ENCODE data around the gene PRIM1.
"Not testable (repeated sequence)": the region's sequence is repeated elsewhere in the genome, so short reads cannot be mapped to it uniquely, and the experiment has no call there.

PRIM1 gene

GRCh38 chr12:56751712-56752598, at the start of gene PRIM1:
Gene PRIM1 (minus strand): TSS chr12:56752323. CDS start chr12:56752298, 25 bp downstream.
- peak; percentile 14 for DNase-seq (ENCODE audit: low read depth)
- H3K4me3 ChIP-seq (ENCODE audit: low read depth, low read length): peak within 1 kb of the TSS; percentile 78

GRCh38 chr12:56800221-56800620, 48.1 kb upstream of the PRIM1 start:
- no peak for DNase-seq (ENCODE audit: low read depth)
- H3K4me3 ChIP-seq (ENCODE audit: low read depth, low read length): no peak overlapping the region

- not testable (repeated sequence) for DNase-seq (ENCODE audit: low read depth)
Observed at GRCh38 chr12:56799345-56799744, 47.2 kb upstream of the PRIM1 start.

GRCh38 chr12:56795791-56796190, 43.7 kb upstream of the PRIM1 start:
- H3K4me3 ChIP-seq (ENCODE audit: low read depth, low read length); DNase-seq (ENCODE audit: low read depth): not testable (repeated sequence)

More at GRCh38 chr12:56799345-56799744, 47.2 kb upstream of the PRIM1 start:
- H3K4me3 ChIP-seq (ENCODE audit: low read depth, low read length): not testable (repeated sequence)

GRCh38 chr12:56795046-56795562, 43.0 kb upstream of the PRIM1 start:
- not testable (repeated sequence) for H3K4me3 ChIP-seq (ENCODE audit: low read depth, low read length); DNase-seq (ENCODE audit: low read depth)

GRCh38 chr12:56793124-56793523, 41.0 kb upstream of the PRIM1 start:
- DNase-seq (ENCODE audit: low read depth); H3K4me3 ChIP-seq (ENCODE audit: low read depth, low read length): not testable (repeated sequence)

GRCh38 chr12:56792678-56793077, 40.6 kb upstream of the PRIM1 start:
- H3K4me3 ChIP-seq (ENCODE audit: low read depth, low read length): no peak overlapping the region
- DNase-seq (ENCODE audit: low read depth): no peak

GRCh38 chr12:56789429-56789828, 37.3 kb upstream of the PRIM1 start:
- H3K4me3 ChIP-seq (ENCODE audit: low read depth, low read length); DNase-seq (ENCODE audit: low read depth): not testable (repeated sequence)

GRCh38 chr12:56787498-56787897, 35.4 kb upstream of the PRIM1 start:
- no peak for DNase-seq (ENCODE audit: low read depth)
- H3K4me3 ChIP-seq (ENCODE audit: low read depth, low read length): no peak overlapping the region

- H3K4me3 ChIP-seq (ENCODE audit: low read depth, low read length): no peak overlapping the region
- DNase-seq (ENCODE audit: low read depth): no peak
Observed at GRCh38 chr12:56785874-56786273, 33.8 kb upstream of the PRIM1 start.

- no peak overlapping the region for H3K4me3 ChIP-seq (ENCODE audit: low read depth, low read length)
- no peak for DNase-seq (ENCODE audit: low read depth)
Observed at GRCh38 chr12:56785141-56785865, 33.2 kb upstream of the PRIM1 start.

GRCh38 chr12:56781726-56782125, 29.6 kb upstream of the PRIM1 start:
- no peak overlapping the region for H3K4me3 ChIP-seq (ENCODE audit: low read depth, low read length)
- no peak for DNase-seq (ENCODE audit: low read depth)

GRCh38 chr12:56778756-56779155, 26.6 kb upstream of the PRIM1 start:
- DNase-seq (ENCODE audit: low read depth): no peak
- H3K4me3 ChIP-seq (ENCODE audit: low read depth, low read length): no peak overlapping the region

- H3K4me3 ChIP-seq (ENCODE audit: low read depth, low read length): no peak overlapping the region
- DNase-seq (ENCODE audit: low read depth): no peak
Observed at GRCh38 chr12:56776654-56777053, 24.5 kb upstream of the PRIM1 start.

GRCh38 chr12:56775638-56776037, 23.5 kb upstream of the PRIM1 start:
- no peak for DNase-seq (ENCODE audit: low read depth)
- no peak overlapping the region for H3K4me3 ChIP-seq (ENCODE audit: low read depth, low read length)

GRCh38 chr12:56773113-56773512, 21.0 kb upstream of the PRIM1 start:
- no peak overlapping the region for H3K4me3 ChIP-seq (ENCODE audit: low read depth, low read length)
- no peak for DNase-seq (ENCODE audit: low read depth)

- DNase-seq (ENCODE audit: low read depth): no peak
Observed at GRCh38 chr12:56772625-56773024, 20.5 kb upstream of the PRIM1 start.

GRCh38 chr12:56769868-56770267, 17.7 kb upstream of the PRIM1 start:
- H3K4me3 ChIP-seq (ENCODE audit: low read depth, low read length): no peak overlapping the region
- no peak for DNase-seq (ENCODE audit: low read depth)

More at GRCh38 chr12:56772625-56773024, 20.5 kb upstream of the PRIM1 start:
- no peak overlapping the region for H3K4me3 ChIP-seq (ENCODE audit: low read depth, low read length)

GRCh38 chr12:56768424-56768823, 16.3 kb upstream of the PRIM1 start:
- DNase-seq (ENCODE audit: low read depth): no peak
- no peak overlapping the region for H3K4me3 ChIP-seq (ENCODE audit: low read depth, low read length)

- DNase-seq (ENCODE audit: low read depth): no peak
Observed at GRCh38 chr12:56766535-56766934, 14.4 kb upstream of the PRIM1 start.

More at GRCh38 chr12:56766535-56766934, 14.4 kb upstream of the PRIM1 start:
- H3K4me3 ChIP-seq (ENCODE audit: low read depth, low read length): no peak overlapping the region

Measured in skeletal muscle cell (primary cell).